Loucy (cell line): Measurements from ENCODE around the gene ITSN1.
"Not testable (repeated sequence)": the region's sequence is repeated elsewhere in the genome, so short reads cannot be mapped to it uniquely, and the experiment has no call there.

ENCODE experiments used
- H2AFZ ChIP-seq: fragments of 200-600 bp; sonication (generic); 2 replicates; pipeline ENCODE4 v1.6.0; 2016; ENCODE audit warnings: antibody characterized with exemption, mild to moderate bottlenecking, low read length, moderate library complexity
- H3F3A ChIP-seq: fragments of 200-600 bp; 2 replicates; pipeline ENCODE4 v1.6.0; 2016; ENCODE audit warnings: antibody characterized with exemption, low read depth, mild to moderate bottlenecking
- H3K27me3 ChIP-seq: fragments of 200-600 bp; sonication (generic); 2 replicates; pipeline ENCODE4 v1.6.1; 2014; ENCODE audit warnings: low read length, mild to moderate bottlenecking; ENCODE audit not compliant: insufficient read depth, poor library complexity, severe bottlenecking
- H3K36me3 ChIP-seq: fragments of 200-600 bp; sonication (generic); 2 replicates; pipeline ENCODE4 v1.6.1; 2016; ENCODE audit warnings: low read length; ENCODE audit not compliant: insufficient read depth
- H3K4me1 ChIP-seq: fragments of 200-600 bp; sonication (generic); 2 replicates; pipeline ENCODE4 v1.5.1; 2014; ENCODE audit warnings: low read length, mild to moderate bottlenecking; ENCODE audit not compliant: insufficient read depth, poor library complexity, severe bottlenecking
- H3K4me2 ChIP-seq: fragments of 200-600 bp; sonication (generic); 2 replicates; pipeline ENCODE4 v1.6.0; 2014; ENCODE audit warnings: antibody characterized with exemption, low read length, low read depth, mild to moderate bottlenecking; ENCODE audit not compliant: poor library complexity, severe bottlenecking
- H3K4me3 ChIP-seq: fragments of 200-600 bp; sonication (generic); 2 replicates; pipeline ENCODE4 v1.5.1; 2014; ENCODE audit warnings: low read length, mild to moderate bottlenecking, mixed read lengths; ENCODE audit not compliant: poor library complexity, severe bottlenecking
- H3K79me2 ChIP-seq: fragments of 200-600 bp; sonication (generic); 2 replicates; pipeline ENCODE4 v1.6.1; 2014; ENCODE audit warnings: low read length; ENCODE audit not compliant: insufficient read depth
- H3K9ac ChIP-seq: fragments of 200-600 bp; sonication (generic); 2 replicates; pipeline ENCODE4 v1.6.0; 2014; ENCODE audit warnings: mild to moderate bottlenecking, low read depth, low read length, moderate library complexity; ENCODE audit not compliant: poor library complexity, severe bottlenecking
- H3K9me2 ChIP-seq: fragments of 200-600 bp; sonication (generic); replicated peaks from 2 replicates; pipeline ENCODE4 v1.6.1; 2016; ENCODE audit warnings: low read depth, low read length, mixed read lengths
- H3K9me3 ChIP-seq: fragments of 200-600 bp; sonication (generic); 2 replicates; pipeline ENCODE4 v1.6.1; 2014; ENCODE audit warnings: mild to moderate bottlenecking, antibody characterized with exemption, low read length, low read depth; ENCODE audit not compliant: insufficient read depth
- H4K20me1 ChIP-seq: fragments of 200-600 bp; sonication (generic); 2 replicates; pipeline ENCODE4 v1.6.0; 2014; ENCODE audit warnings: antibody characterized with exemption, low read length, mild to moderate bottlenecking; ENCODE audit not compliant: insufficient read depth, poor library complexity, severe bottlenecking
- EZH2phosphoT487 ChIP-seq: fragments of 200-600 bp; IDR thresholded peaks from 2 replicates; pipeline ENCODE4 v1.6.1; 2018; ENCODE audit warnings: antibody characterized with exemption, mild to moderate bottlenecking, moderate library complexity, borderline replicate concordance
- TF ChIP-seq, protein P1 (sequence below): fragments of 200-600 bp; sonication (generic); conservative IDR thresholded peaks from 2 replicates; pipeline ENCODE4 v1.5.1; 2014; ENCODE audit warnings: mild to moderate bottlenecking, antibody characterized with exemption, low read length

The ITSN1 gene

DNA sequence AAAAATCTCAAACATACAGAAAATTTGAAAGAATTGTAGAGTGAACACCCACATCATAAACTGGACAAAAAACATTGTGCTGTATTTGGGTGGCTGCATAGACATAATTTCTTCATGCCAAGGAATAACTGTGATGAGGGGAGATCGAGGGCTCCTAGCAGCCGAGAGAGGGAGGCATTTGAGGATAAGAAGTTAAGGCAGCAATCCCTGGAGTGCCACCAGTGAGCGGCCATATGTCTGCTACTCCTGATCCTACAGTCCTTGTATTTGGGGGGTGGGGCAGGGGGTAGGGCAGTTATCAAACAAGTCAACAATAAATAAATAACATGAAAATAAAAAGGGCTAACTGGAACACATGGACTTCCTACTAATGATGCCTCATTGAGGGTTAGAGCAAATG lies 218.8 kb downstream of the ITSN1 start:
- no peaks in the 10 kb centered on the region for H3K27me3 ChIP-seq

DNA sequence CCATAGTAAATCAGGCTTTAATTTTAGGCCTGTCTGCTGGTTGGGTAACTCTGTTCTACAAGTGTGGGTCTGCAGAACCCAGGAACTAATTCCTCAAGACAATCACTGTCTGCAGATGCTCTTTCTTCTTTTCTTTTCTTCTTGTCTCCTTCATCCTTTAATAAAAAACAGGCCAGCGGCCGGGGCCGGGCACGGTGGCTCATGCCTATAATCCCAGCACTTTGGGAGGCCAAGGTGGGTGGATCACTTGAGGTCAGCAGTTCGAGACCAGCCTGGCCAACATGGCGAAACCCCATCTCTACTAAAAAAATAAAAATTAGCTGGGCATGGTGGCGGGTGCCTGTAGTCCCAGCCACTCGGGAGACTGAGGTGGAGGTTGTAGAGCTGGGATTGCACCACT lies 220.9 kb downstream of the ITSN1 start:
- H3K27me3 ChIP-seq, H3K4me1 ChIP-seq, H3K36me3 ChIP-seq, H3F3A ChIP-seq, H3K4me3 ChIP-seq, H2AFZ ChIP-seq, H3K4me2 ChIP-seq, H3K79me2 ChIP-seq, H3K9me2 ChIP-seq, H3K9ac ChIP-seq, H4K20me1 ChIP-seq, H3K9me3 ChIP-seq: not testable (repeated sequence)

More for the DNA sequence above, 218.8 kb downstream of the ITSN1 start:
- no peaks in the 10 kb centered on the region for H3K9me3 ChIP-seq
- H3K4me1 ChIP-seq: no peaks in the 10 kb centered on the region
- TF ChIP-seq, protein P1, sequence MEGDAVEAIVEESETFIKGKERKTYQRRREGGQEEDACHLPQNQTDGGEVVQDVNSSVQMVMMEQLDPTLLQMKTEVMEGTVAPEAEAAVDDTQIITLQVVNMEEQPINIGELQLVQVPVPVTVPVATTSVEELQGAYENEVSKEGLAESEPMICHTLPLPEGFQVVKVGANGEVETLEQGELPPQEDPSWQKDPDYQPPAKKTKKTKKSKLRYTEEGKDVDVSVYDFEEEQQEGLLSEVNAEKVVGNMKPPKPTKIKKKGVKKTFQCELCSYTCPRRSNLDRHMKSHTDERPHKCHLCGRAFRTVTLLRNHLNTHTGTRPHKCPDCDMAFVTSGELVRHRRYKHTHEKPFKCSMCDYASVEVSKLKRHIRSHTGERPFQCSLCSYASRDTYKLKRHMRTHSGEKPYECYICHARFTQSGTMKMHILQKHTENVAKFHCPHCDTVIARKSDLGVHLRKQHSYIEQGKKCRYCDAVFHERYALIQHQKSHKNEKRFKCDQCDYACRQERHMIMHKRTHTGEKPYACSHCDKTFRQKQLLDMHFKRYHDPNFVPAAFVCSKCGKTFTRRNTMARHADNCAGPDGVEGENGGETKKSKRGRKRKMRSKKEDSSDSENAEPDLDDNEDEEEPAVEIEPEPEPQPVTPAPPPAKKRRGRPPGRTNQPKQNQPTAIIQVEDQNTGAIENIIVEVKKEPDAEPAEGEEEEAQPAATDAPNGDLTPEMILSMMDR: no peak
- no peak for TF ChIP-seq EZH2phosphoT487
- H3K9me2 ChIP-seq: no peaks in the 10 kb centered on the region
- no peaks in the 10 kb centered on the region for H3F3A ChIP-seq
- no peak overlapping the region for H3K4me2 ChIP-seq
- no peaks in the 10 kb centered on the region for H4K20me1 ChIP-seq
- H3K4me3 ChIP-seq: no peak overlapping the region
- H3K79me2 ChIP-seq: no peaks in the 10 kb centered on the region
- no peak overlapping the region for H3K9ac ChIP-seq
- H3K36me3 ChIP-seq: no peaks in the 10 kb centered on the region
- no peak overlapping the region for H2AFZ ChIP-seq

DNA sequence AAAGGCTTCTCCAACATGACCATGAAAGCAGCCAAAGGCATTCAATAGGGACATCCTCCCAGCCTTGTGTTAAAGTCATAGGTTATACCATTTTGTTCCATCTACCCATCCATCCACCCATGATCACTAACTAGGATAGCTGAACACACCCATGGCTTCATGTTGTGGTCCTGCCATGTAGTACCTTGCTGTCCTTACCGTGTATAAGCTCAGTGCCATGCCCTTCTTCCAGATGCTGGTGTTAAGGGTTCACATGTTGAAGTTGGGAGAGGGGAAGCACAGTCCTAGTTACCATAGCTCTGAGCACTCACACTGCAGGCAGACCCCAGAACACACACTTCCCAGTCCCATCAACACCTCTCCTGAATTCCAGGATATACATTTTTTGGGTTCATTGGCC lies 221.8 kb downstream of the ITSN1 start:
- Histone ChIP-seq H3K9ac (no peak overlapping the region), H4K20me1 (no peaks in the 10 kb centered on the region), H3K36me3 (no peaks in the 10 kb centered on the region), H3F3A (no peaks in the 10 kb centered on the region), H3K9me2 (no peaks in the 10 kb centered on the region), H3K4me3 (no peak overlapping the region), H3K4me1 (no peaks in the 10 kb centered on the region), H3K4me2 (no peak overlapping the region), H3K9me3 (no peaks in the 10 kb centered on the region), H2AFZ (no peak overlapping the region), H3K27me3 (no peaks in the 10 kb centered on the region), H3K79me2 (no peaks in the 10 kb centered on the region)
- TF ChIP-seq EZH2phosphoT487: no peak
- TF ChIP-seq, protein P1: no peak

DNA sequence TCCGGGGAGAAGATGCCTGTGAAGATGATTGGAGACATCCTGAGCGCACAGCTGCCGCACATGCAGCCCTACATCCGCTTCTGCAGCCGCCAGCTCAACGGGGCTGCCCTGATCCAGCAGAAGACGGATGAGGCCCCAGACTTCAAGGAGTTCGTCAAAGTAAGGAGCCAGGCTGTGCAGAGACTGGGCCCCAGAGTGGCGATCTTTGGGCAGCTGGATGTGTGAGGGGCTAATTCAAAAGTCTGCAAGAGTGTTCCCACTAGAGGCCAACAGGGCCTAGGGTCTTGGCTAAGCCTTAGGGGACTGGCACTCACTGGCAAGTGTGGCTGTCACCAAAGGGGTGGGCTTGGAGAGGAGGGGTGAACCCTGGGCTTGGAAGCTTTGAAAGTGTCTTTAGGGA lies 222.9 kb downstream of the ITSN1 start:
- no peak overlapping the region for H3K4me2 ChIP-seq
- no peaks in the 10 kb centered on the region for H3K36me3 ChIP-seq
- H3K27me3 ChIP-seq: no peaks in the 10 kb centered on the region
- no peak overlapping the region for H3K4me3 ChIP-seq
- no peaks in the 10 kb centered on the region for H3K9me2 ChIP-seq
- H4K20me1 ChIP-seq: no peaks in the 10 kb centered on the region
- no peaks in the 10 kb centered on the region for H3K9me3 ChIP-seq
- no peaks in the 10 kb centered on the region for H3K79me2 ChIP-seq
- H3F3A ChIP-seq: no peaks in the 10 kb centered on the region
- no peak overlapping the region for H3K9ac ChIP-seq
- no peak overlapping the region for H2AFZ ChIP-seq
- no peaks in the 10 kb centered on the region for H3K4me1 ChIP-seq
- TF ChIP-seq EZH2phosphoT487: no peak
- TF ChIP-seq, protein P1: no peak
